Kidney epithelial cell (primary cell): ENCODE data around the gene ADH4. TPM values are rescaled to one million over a fixed set of nuclear protein-coding genes. Genes with fewer than 3 reads are reported as not detected.

Experiments
- DNase-seq: peaks from one replicate; pipeline ENCODE4 v3.0.0-alpha.2; 2010; ENCODE audit warnings: low read depth
- H3K27me3 ChIP-seq: 2 replicates; pipeline ENCODE4 v1.6.0; 2011; ENCODE audit warnings: low read length; ENCODE audit not compliant: control insufficient read depth, insufficient read depth
- H3K36me3 ChIP-seq: 2 replicates; pipeline ENCODE4 v1.5.1; 2011; ENCODE audit warnings: low read length; ENCODE audit not compliant: control insufficient read depth, insufficient read depth
- H3K4me3 ChIP-seq: 2 replicates; pipeline ENCODE4 v1.5.1; 2011; ENCODE audit warnings: low read depth, mild to moderate bottlenecking, control low read depth, low read length
- CTCF ChIP-seq: IDR thresholded peaks from 2 replicates; pipeline ENCODE4 v1.5.1; 2011; ENCODE audit warnings: mild to moderate bottlenecking, moderate library complexity, low read length, control low read depth, inconsistent platforms; ENCODE audit not compliant: insufficient read depth, poor library complexity, severe bottlenecking
- total RNA-seq: library from RNA; depleted of rRNA; stranded (reverse); fragments of >200 nt; gene quantifications from 2 replicates; pipeline ENCODE4 v1.2.3, GENCODE V29; 2015

Gene ADH4
- total RNA-seq, 1 donor from 2014 or later = not detected

GRCh38 chr4:99157478-99157935 lies 13.4 kb upstream of the ADH4 start:
- no peaks in the 10 kb centered on the region for H3K36me3 ChIP-seq
- TF ChIP-seq CTCF = no peak
- no peak overlapping the region for H3K4me3 ChIP-seq
- no peak for DNase-seq
- H3K27me3 ChIP-seq = no peaks in the 10 kb centered on the region

- no peak overlapping the region for H3K4me3 ChIP-seq
- DNase-seq = no peak
- no peak for TF ChIP-seq CTCF
- H3K36me3 ChIP-seq = no peaks in the 10 kb centered on the region
- no peaks in the 10 kb centered on the region for H3K27me3 ChIP-seq
Observed at GRCh38 chr4:99156992-99157391, 12.9 kb upstream of the ADH4 start.

GRCh38 chr4:99154658-99155342 lies 10.7 kb upstream of the ADH4 start:
- H3K4me3 ChIP-seq = no peak overlapping the region
- no peaks in the 10 kb centered on the region for H3K27me3 ChIP-seq
- no peaks in the 10 kb centered on the region for H3K36me3 ChIP-seq
- DNase-seq = no peak
- TF ChIP-seq CTCF = no peak

GRCh38 chr4:99151995-99152394 lies 7.9 kb upstream of the ADH4 start:
- Histone ChIP-seq H3K4me3 (no peak overlapping the region), H3K27me3 (no peaks in the 10 kb centered on the region), H3K36me3 (no peaks in the 10 kb centered on the region)
- no peak for DNase-seq
- no peak for TF ChIP-seq CTCF

GRCh38 chr4:99151452-99151851 lies 7.4 kb upstream of the ADH4 start:
- no peak for DNase-seq
- no peak for TF ChIP-seq CTCF
- H3K27me3 ChIP-seq = no peaks in the 10 kb centered on the region
- no peaks in the 10 kb centered on the region for H3K36me3 ChIP-seq
- no peak overlapping the region for H3K4me3 ChIP-seq
